ENCODE results near the gene CLDN34. TPM values are rescaled to one million over a fixed set of nuclear protein-coding genes. Genes with fewer than 3 reads are reported as not detected.
A peak's percentile ranks its signal among the peaks of the same experiment; 100 is the strongest.

CLDN34 gene
- total and polyA plus RNA-seq, 5 donors from 2014 or later = not detected

- Histone ChIP-seq H3K36me3 (ENCODE audit: control insufficient read depth, insufficient read depth, low read length) (no peaks in the 10 kb centered on the region), H3K4me3 (ENCODE audit: low read depth, low read length) (no peak overlapping the region), H3K27ac (ENCODE audit: insufficient read depth, low read length, poor library complexity, severe bottlenecking) (no peak overlapping the region), H3K4me1 (ENCODE audit: control insufficient read depth, insufficient read depth, low read length, poor library complexity, severe bottlenecking) (no peaks in the 10 kb centered on the region), H3K9me3 (ENCODE audit: control insufficient read depth in 2 of 2, low read length in 2 of 2) (no peaks in the 10 kb centered on the region), H3K27me3 (ENCODE audit: control insufficient read depth, insufficient read depth, low read length) (no peaks in the 10 kb centered on the region)
- Mint-ChIP-seq H3K4me1 (peaks cover 0 to 10% (median 0%) of the 10 kb centered on the region in 4 donors), H3K27me3 (no peaks in the 10 kb centered on the region), H3K36me3 (no peaks in the 10 kb centered on the region), H3K27ac (no peak overlapping the region), H3K4me3 (no peak overlapping the region), H3K9me3 (peaks cover 0 to 6% (median 0%) of the 10 kb centered on the region in 7 donors)
- no peak for ATAC-seq (ENCODE audit: low read depth in 2 of 2)
- no peak for DNase-seq
These were observed 14.9 kb upstream of the CLDN34 start for GRCh38 chrX:9952300-9952699.

- H3K4me3 Mint-ChIP-seq = no peak overlapping the region
- no peaks in the 10 kb centered on the region for H3K9me3 ChIP-seq (ENCODE audit: control insufficient read depth in 2 of 2, low read length in 2 of 2)
- ATAC-seq (ENCODE audit: low read depth in 2 of 2) = no peak
These were observed 13.8 kb upstream of the CLDN34 start for GRCh38 chrX:9953396-9953795.

GRCh38 chrX:9955506-9955905, 11.7 kb upstream of the CLDN34 start:
- Mint-ChIP-seq H3K27ac (no peak overlapping the region), H3K4me3 (no peak overlapping the region), H3K4me1 (peaks cover 0 to 10% (median 0%) of the 10 kb centered on the region in 4 donors), H3K36me3 (no peaks in the 10 kb centered on the region), H3K27me3 (no peaks in the 10 kb centered on the region), H3K9me3 (peaks cover 0 to 8% (median 0%) of the 10 kb centered on the region in 7 donors)
- ATAC-seq (ENCODE audit: low read depth in 2 of 2) (no peak), DNase-seq (no peak)
- Histone ChIP-seq H3K27me3 (ENCODE audit: control insufficient read depth, insufficient read depth, low read length) (no peaks in the 10 kb centered on the region), H3K4me3 (ENCODE audit: low read depth, low read length) (no peak overlapping the region), H3K9me3 (ENCODE audit: control insufficient read depth in 2 of 2, low read length in 2 of 2) (no peaks in the 10 kb centered on the region), H3K36me3 (ENCODE audit: control insufficient read depth, insufficient read depth, low read length) (no peaks in the 10 kb centered on the region), H3K4me1 (ENCODE audit: control insufficient read depth, insufficient read depth, low read length, poor library complexity, severe bottlenecking) (no peaks in the 10 kb centered on the region), H3K27ac (ENCODE audit: insufficient read depth, low read length, poor library complexity, severe bottlenecking) (no peak overlapping the region)

More at GRCh38 chrX:9953396-9953795, 13.8 kb upstream of the CLDN34 start:
- Histone ChIP-seq H3K36me3 (ENCODE audit: control insufficient read depth, insufficient read depth, low read length) (no peaks in the 10 kb centered on the region), H3K4me3 (ENCODE audit: low read depth, low read length) (no peak overlapping the region), H3K27ac (ENCODE audit: insufficient read depth, low read length, poor library complexity, severe bottlenecking) (no peak overlapping the region), H3K4me1 (ENCODE audit: control insufficient read depth, insufficient read depth, low read length, poor library complexity, severe bottlenecking) (no peaks in the 10 kb centered on the region), H3K27me3 (ENCODE audit: control insufficient read depth, insufficient read depth, low read length) (no peaks in the 10 kb centered on the region)
- Mint-ChIP-seq H3K36me3 (no peaks in the 10 kb centered on the region), H3K9me3 (peaks cover 0 to 6% (median 0%) of the 10 kb centered on the region in 7 donors), H3K4me1 (peaks cover 0 to 10% (median 0%) of the 10 kb centered on the region in 4 donors), H3K27ac (peak overlapping the region in 1 of 3 donors; percentile 77), H3K27me3 (no peaks in the 10 kb centered on the region)
- no peak for DNase-seq

- ATAC-seq (ENCODE audit: low read depth in 2 of 2) (no peak), DNase-seq (no peak)
- Mint-ChIP-seq H3K4me3 (no peak overlapping the region), H3K4me1 (no peaks in the 10 kb centered on the region), H3K27ac (no peak overlapping the region), H3K9me3 (peaks cover 0 to 3% (median 0%) of the 10 kb centered on the region in 7 donors), H3K36me3 (no peaks in the 10 kb centered on the region), H3K27me3 (no peaks in the 10 kb centered on the region)
- no peaks in the 10 kb centered on the region for H3K4me1 ChIP-seq (ENCODE audit: control insufficient read depth, insufficient read depth, low read length, poor library complexity, severe bottlenecking)
- H3K4me3 ChIP-seq (ENCODE audit: low read depth, low read length) = no peak overlapping the region
- no peak overlapping the region for H3K27ac ChIP-seq (ENCODE audit: insufficient read depth, low read length, poor library complexity, severe bottlenecking)
- H3K27me3 ChIP-seq (ENCODE audit: control insufficient read depth, insufficient read depth, low read length) = no peaks in the 10 kb centered on the region
- no peaks in the 10 kb centered on the region for H3K9me3 ChIP-seq (ENCODE audit: control insufficient read depth in 2 of 2, low read length in 2 of 2)
- H3K36me3 ChIP-seq (ENCODE audit: control insufficient read depth, insufficient read depth, low read length) = no peaks in the 10 kb centered on the region
These were observed 9.4 kb upstream of the CLDN34 start for GRCh38 chrX:9957743-9958142.

- no peaks in the 10 kb centered on the region for H3K9me3 ChIP-seq (ENCODE audit: control insufficient read depth in 2 of 2, low read length in 2 of 2)
- no peak overlapping the region for H3K27ac ChIP-seq (ENCODE audit: insufficient read depth, low read length, poor library complexity, severe bottlenecking)
- Mint-ChIP-seq H3K36me3 (no peaks in the 10 kb centered on the region), H3K27ac (no peak overlapping the region), H3K4me1 (no peaks in the 10 kb centered on the region), H3K9me3 (peaks cover 0 to 3% (median 0%) of the 10 kb centered on the region in 7 donors), H3K4me3 (no peak overlapping the region), H3K27me3 (no peaks in the 10 kb centered on the region)
- H3K4me3 ChIP-seq (ENCODE audit: low read depth, low read length) = no peak overlapping the region
- no peaks in the 10 kb centered on the region for H3K27me3 ChIP-seq (ENCODE audit: control insufficient read depth, insufficient read depth, low read length)
- DNase-seq = no peak
- H3K36me3 ChIP-seq (ENCODE audit: control insufficient read depth, insufficient read depth, low read length) = no peaks in the 10 kb centered on the region
- ATAC-seq (ENCODE audit: low read depth in 2 of 2) = no peak
- no peaks in the 10 kb centered on the region for H3K4me1 ChIP-seq (ENCODE audit: control insufficient read depth, insufficient read depth, low read length, poor library complexity, severe bottlenecking)
These were observed 9.0 kb upstream of the CLDN34 start for GRCh38 chrX:9958183-9958582.

GRCh38 chrX:9961750-9962149, 5.4 kb upstream of the CLDN34 start:
- DNase-seq (no peak), ATAC-seq (ENCODE audit: low read depth in 2 of 2) (no peak)
- Mint-ChIP-seq H3K36me3 (no peaks in the 10 kb centered on the region), H3K27me3 (peaks cover 5% of the 10 kb centered on the region), H3K4me3 (no peak overlapping the region), H3K9me3 (peaks cover 0 to 3% (median 0%) of the 10 kb centered on the region in 7 donors), H3K4me1 (peaks cover 0 to 2% (median 0%) of the 10 kb centered on the region in 4 donors), H3K27ac (no peak overlapping the region)
- no peaks in the 10 kb centered on the region for H3K27me3 ChIP-seq (ENCODE audit: control insufficient read depth, insufficient read depth, low read length)
- H3K9me3 ChIP-seq (ENCODE audit: control insufficient read depth in 2 of 2, low read length in 2 of 2) = no peaks in the 10 kb centered on the region
- no peak overlapping the region for H3K27ac ChIP-seq (ENCODE audit: insufficient read depth, low read length, poor library complexity, severe bottlenecking)
- H3K4me3 ChIP-seq (ENCODE audit: low read depth, low read length) = no peak overlapping the region
- H3K36me3 ChIP-seq (ENCODE audit: control insufficient read depth, insufficient read depth, low read length) = no peaks in the 10 kb centered on the region
- H3K4me1 ChIP-seq (ENCODE audit: control insufficient read depth, insufficient read depth, low read length, poor library complexity, severe bottlenecking) = no peaks in the 10 kb centered on the region

- H3K27ac Mint-ChIP-seq = no peak overlapping the region
- no peak overlapping the region for H3K27ac ChIP-seq (ENCODE audit: insufficient read depth, low read length, poor library complexity, severe bottlenecking)
- no peaks in the 10 kb centered on the region for H3K36me3 ChIP-seq (ENCODE audit: control insufficient read depth, insufficient read depth, low read length)
- DNase-seq = no peak
- no peak overlapping the region for H3K4me3 ChIP-seq (ENCODE audit: low read depth, low read length)
- ATAC-seq (ENCODE audit: low read depth in 2 of 2) = no peak
- H3K27me3 Mint-ChIP-seq = peaks cover 4% of the 10 kb centered on the region
- H3K36me3 Mint-ChIP-seq = no peaks in the 10 kb centered on the region
- H3K9me3 ChIP-seq (ENCODE audit: control insufficient read depth in 2 of 2, low read length in 2 of 2) = no peaks in the 10 kb centered on the region
- no peak overlapping the region for H3K4me3 Mint-ChIP-seq
- H3K4me1 Mint-ChIP-seq = no peaks in the 10 kb centered on the region
- H3K27me3 ChIP-seq (ENCODE audit: control insufficient read depth, insufficient read depth, low read length) = no peaks in the 10 kb centered on the region
- H3K4me1 ChIP-seq (ENCODE audit: control insufficient read depth, insufficient read depth, low read length, poor library complexity, severe bottlenecking) = no peaks in the 10 kb centered on the region
- peaks cover 0 to 2% (median 0%) of the 10 kb centered on the region in 7 donors for H3K9me3 Mint-ChIP-seq
These were observed 10.5 kb downstream of the CLDN34 start for GRCh38 chrX:9977635-9978034.

- DNase-seq = no peak
- H3K36me3 Mint-ChIP-seq = no peaks in the 10 kb centered on the region
- no peaks in the 10 kb centered on the region for H3K4me1 Mint-ChIP-seq
- Histone ChIP-seq H3K36me3 (ENCODE audit: control insufficient read depth, insufficient read depth, low read length) (no peaks in the 10 kb centered on the region), H3K27me3 (ENCODE audit: control insufficient read depth, insufficient read depth, low read length) (no peaks in the 10 kb centered on the region), H3K4me3 (ENCODE audit: low read depth, low read length) (no peak overlapping the region), H3K4me1 (ENCODE audit: control insufficient read depth, insufficient read depth, low read length, poor library complexity, severe bottlenecking) (no peaks in the 10 kb centered on the region), H3K27ac (ENCODE audit: insufficient read depth, low read length, poor library complexity, severe bottlenecking) (no peak overlapping the region), H3K9me3 (ENCODE audit: control insufficient read depth in 2 of 2, low read length in 2 of 2) (no peaks in the 10 kb centered on the region)
- H3K27ac Mint-ChIP-seq = no peak overlapping the region
- H3K27me3 Mint-ChIP-seq = no peaks in the 10 kb centered on the region
- ATAC-seq (ENCODE audit: low read depth in 2 of 2) = no peak
- H3K4me3 Mint-ChIP-seq = no peak overlapping the region
- peaks cover 0 to 2% (median 0%) of the 10 kb centered on the region in 7 donors for H3K9me3 Mint-ChIP-seq
These were observed 13.2 kb downstream of the CLDN34 start for GRCh38 chrX:9980401-9980800.
